ENCODE data around the gene USP7.

DNA sequence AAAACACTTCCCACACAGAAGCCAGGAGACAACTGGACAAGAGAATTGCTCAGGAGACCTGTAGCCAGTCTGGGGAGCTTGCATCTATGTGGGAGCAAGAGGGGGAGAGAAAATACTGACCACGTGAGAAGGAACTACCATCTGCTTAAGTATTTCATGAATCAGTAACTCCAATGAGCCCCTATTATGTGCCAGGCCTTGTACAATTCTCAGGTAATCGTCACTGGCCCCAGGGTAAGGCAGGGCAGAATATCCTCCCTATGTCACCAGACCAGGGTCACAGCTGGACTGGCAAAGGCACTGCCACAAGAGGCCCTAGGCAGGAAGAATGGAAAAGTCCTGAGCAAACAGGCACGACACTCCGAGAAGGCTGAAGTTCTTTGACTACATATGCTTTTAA lies 25.9 kb downstream of the USP7 start:
- TF ChIP-seq, protein P1, sequence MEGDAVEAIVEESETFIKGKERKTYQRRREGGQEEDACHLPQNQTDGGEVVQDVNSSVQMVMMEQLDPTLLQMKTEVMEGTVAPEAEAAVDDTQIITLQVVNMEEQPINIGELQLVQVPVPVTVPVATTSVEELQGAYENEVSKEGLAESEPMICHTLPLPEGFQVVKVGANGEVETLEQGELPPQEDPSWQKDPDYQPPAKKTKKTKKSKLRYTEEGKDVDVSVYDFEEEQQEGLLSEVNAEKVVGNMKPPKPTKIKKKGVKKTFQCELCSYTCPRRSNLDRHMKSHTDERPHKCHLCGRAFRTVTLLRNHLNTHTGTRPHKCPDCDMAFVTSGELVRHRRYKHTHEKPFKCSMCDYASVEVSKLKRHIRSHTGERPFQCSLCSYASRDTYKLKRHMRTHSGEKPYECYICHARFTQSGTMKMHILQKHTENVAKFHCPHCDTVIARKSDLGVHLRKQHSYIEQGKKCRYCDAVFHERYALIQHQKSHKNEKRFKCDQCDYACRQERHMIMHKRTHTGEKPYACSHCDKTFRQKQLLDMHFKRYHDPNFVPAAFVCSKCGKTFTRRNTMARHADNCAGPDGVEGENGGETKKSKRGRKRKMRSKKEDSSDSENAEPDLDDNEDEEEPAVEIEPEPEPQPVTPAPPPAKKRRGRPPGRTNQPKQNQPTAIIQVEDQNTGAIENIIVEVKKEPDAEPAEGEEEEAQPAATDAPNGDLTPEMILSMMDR (conservative IDR thresholded peaks at IDR 0.05; ENCODE audit: low read depth, low read length): no peak
- TF ChIP-seq EZH2 (IDR thresholded peaks at IDR 0.05; ENCODE audit: borderline replicate concordance, low read depth, low read length, poor library complexity, severe bottlenecking): no peak
